Activated naive CD8-positive, alpha-beta T cell treated with anti-CD3 and anti-CD28 coated beads, Interleukin-2, amount 50 U/mL, for 24 hours (primary cell): ENCODE data around the gene BTBD9.
A peak's percentile ranks its signal among the peaks of the same experiment; 100 is the strongest.

Source experiments
- ATAC-seq: fragments of 150-1000 bp; cut with Tn5 transposase; one replicate; pipeline ENCODE4 v1.10.0; 2021
- DNase-seq: peaks from one replicate; pipeline ENCODE4 v3.0.0; 2021
- H3K27ac Mint-ChIP-seq: one replicate; pipeline ENCODE4 v1.8.0; 2021; ENCODE audit warnings: mild to moderate bottlenecking, mixed read lengths
- H3K27me3 Mint-ChIP-seq: one replicate; pipeline ENCODE4 v1.8.0; 2021; ENCODE audit warnings: mixed read lengths
- H3K36me3 Mint-ChIP-seq: one replicate; pipeline ENCODE4 v1.8.0; 2021; ENCODE audit warnings: low read depth, mixed read lengths
- H3K4me1 Mint-ChIP-seq: one replicate; pipeline ENCODE4 v1.8.0; 2021; ENCODE audit warnings: mixed read lengths
- H3K4me3 Mint-ChIP-seq: one replicate; pipeline ENCODE4 v1.8.0; 2021; ENCODE audit warnings: mild to moderate bottlenecking, moderate library complexity, mixed read lengths
- H3K9me3 Mint-ChIP-seq: one replicate; pipeline ENCODE4 v1.8.0; 2021; ENCODE audit warnings: mixed read lengths

BTBD9 gene

DNA sequence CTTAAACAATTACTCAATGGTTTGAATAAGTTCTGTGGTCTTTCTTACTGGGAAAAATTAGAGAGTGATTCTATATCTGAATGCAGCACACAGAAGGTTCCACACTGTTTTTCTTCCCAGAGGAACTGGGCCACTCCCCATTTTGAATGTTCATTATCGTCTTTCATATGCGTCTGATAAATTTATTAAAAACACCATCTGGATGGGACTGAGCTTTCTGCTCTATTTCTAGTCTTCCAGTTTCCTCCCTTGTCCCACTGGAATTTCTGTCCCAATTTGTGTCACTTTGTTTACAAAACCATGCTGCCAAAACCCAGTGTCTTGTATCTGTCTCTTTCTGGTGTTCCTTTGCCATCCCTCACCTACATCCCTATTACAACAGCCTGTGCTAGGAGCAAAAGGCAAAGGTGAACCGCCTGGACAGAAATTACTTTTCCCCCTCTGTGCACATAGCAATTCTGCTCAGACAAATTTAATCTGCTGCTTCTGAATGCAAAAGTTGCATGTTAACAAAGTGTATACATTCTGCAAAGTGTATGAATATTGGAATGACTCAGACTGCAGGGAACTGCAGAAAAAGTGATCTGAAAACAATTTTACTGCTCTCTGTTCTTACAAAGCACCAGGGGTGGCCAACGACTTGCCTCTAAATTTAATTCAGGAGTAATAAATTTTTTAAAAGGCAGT is 333.6 kb downstream of the BTBD9 start:
- Mint-ChIP-seq H3K9me3 (peaks cover 10% of the 10 kb centered on the region), H3K27ac (no peak overlapping the region), H3K4me3 (no peak overlapping the region), H3K4me1 (peaks cover 24% of the 10 kb centered on the region), H3K36me3 (peaks cover 5% of the 10 kb centered on the region), H3K27me3 (no peaks in the 10 kb centered on the region)
- no peak for DNase-seq
- no peak for ATAC-seq

DNA sequence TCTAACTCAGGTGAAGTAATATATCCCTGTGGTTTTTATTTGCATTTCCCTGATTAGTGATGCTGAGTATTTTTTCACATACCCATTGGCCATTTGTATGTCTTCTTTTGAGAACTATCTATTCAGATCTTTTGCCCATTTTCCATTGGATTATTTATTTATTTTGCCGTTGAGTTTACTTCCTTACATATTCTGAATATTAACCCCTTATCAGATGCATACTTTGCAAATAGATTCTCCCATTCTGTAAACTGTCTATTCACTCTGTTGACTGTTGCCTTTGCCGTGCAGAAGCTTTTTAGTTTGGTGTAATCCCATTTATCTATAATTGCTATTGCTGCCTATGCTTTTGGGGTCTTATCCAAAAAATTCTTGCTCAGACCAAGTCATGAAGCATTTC is 336.9 kb downstream of the BTBD9 start:
- H3K27ac Mint-ChIP-seq, result no peak overlapping the region
- peaks cover 9% of the 10 kb centered on the region for H3K36me3 Mint-ChIP-seq
- H3K4me3 Mint-ChIP-seq, result no peak overlapping the region
- H3K9me3 Mint-ChIP-seq, result peaks cover 14% of the 10 kb centered on the region
- peaks cover 20% of the 10 kb centered on the region for H3K4me1 Mint-ChIP-seq
- ATAC-seq, result no peak
- no peak for DNase-seq
- H3K27me3 Mint-ChIP-seq, result no peaks in the 10 kb centered on the region

DNA sequence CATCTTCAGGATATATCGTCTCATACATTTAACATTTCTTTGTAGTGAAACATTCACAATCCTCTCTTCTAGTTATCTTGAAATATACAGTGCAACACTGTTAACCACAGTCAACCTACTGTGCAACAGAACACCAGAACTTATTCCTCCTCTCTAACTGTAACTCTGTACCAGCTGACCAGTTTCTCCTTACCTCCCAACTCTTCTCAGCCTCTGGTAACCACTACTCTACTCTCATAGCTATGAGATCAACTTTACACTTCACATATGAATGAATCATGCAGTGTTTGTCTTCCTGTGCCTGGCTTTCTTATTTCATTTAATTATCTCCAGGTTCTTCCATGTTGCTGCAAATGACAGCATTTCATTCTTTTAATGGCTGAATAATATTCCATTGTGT is 337.6 kb downstream of the BTBD9 start:
- Mint-ChIP-seq H3K27ac (no peak overlapping the region), H3K36me3 (peaks cover 12% of the 10 kb centered on the region)
- ATAC-seq, result no peak

DNA sequence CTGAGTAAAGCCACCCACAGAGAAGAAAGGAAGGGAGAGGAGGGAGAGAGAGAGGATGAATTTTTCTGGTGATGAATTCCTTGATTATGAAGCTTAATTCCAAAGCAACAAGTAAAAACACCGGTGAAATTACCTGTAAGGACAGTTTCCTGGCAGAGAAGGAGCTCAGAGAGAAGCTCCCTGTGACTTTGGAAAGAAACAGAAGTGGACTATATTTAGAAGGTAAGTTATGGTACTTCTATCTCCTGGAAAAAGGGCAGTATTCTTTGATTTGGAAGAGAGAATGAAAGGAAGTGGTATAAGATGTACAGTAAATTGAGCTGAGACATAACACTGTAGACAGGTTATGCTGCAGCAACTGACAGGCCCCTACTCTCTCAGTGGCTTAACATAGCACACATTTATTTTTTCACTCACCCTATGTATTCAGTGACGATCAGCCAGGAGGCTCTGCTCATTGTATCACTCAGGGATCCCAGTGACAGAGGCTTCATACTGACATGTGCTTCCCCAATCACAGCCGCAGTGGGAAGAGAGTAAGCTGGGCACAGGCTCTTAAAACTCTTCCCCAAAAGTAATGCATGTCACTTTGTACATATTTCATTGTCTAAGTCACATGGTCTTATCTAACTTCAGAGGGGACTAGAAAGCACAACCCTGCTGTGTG is 349.5 kb downstream of the BTBD9 start:
- H3K27me3 Mint-ChIP-seq, result no peaks in the 10 kb centered on the region
- H3K9me3 Mint-ChIP-seq, result peaks cover 10% of the 10 kb centered on the region
- peaks cover 23% of the 10 kb centered on the region for H3K36me3 Mint-ChIP-seq
- no peak overlapping the region for H3K27ac Mint-ChIP-seq
- no peak for DNase-seq
- ATAC-seq, result no peak
- H3K4me3 Mint-ChIP-seq, result no peak overlapping the region
- H3K4me1 Mint-ChIP-seq, result peaks cover 2% of the 10 kb centered on the region

More for the DNA sequence above, 337.6 kb downstream of the BTBD9 start:
- Mint-ChIP-seq H3K4me1 (peaks cover 15% of the 10 kb centered on the region), H3K4me3 (no peak overlapping the region), H3K27me3 (no peaks in the 10 kb centered on the region), H3K9me3 (peaks cover 18% of the 10 kb centered on the region)
- DNase-seq, result no peak

DNA sequence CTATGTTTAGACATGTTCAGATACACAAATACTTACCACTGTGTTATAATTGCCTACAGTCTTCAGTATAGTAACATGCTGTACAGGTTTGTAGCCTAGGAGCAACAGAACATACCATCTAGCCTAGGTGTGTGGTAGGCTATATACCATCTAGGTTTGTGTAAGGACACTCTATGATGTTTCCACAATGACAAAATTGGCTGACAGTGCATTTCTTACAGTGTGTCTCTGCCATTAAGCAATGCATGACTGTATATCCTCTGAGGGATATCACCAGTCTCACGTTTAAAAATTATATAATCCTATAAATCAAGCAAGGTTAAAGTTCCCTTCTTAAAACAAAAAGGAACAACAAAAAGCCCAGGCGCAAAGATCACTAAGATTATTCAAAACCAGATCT is 352.2 kb downstream of the BTBD9 start:
- DNase-seq (no peak), ATAC-seq (no peak)
- no peak overlapping the region for H3K27ac Mint-ChIP-seq
- no peaks in the 10 kb centered on the region for H3K27me3 Mint-ChIP-seq
- peaks cover 24% of the 10 kb centered on the region for H3K36me3 Mint-ChIP-seq
- no peaks in the 10 kb centered on the region for H3K9me3 Mint-ChIP-seq
- peaks cover 25% of the 10 kb centered on the region for H3K4me1 Mint-ChIP-seq
- H3K4me3 Mint-ChIP-seq, result no peak overlapping the region

DNA sequence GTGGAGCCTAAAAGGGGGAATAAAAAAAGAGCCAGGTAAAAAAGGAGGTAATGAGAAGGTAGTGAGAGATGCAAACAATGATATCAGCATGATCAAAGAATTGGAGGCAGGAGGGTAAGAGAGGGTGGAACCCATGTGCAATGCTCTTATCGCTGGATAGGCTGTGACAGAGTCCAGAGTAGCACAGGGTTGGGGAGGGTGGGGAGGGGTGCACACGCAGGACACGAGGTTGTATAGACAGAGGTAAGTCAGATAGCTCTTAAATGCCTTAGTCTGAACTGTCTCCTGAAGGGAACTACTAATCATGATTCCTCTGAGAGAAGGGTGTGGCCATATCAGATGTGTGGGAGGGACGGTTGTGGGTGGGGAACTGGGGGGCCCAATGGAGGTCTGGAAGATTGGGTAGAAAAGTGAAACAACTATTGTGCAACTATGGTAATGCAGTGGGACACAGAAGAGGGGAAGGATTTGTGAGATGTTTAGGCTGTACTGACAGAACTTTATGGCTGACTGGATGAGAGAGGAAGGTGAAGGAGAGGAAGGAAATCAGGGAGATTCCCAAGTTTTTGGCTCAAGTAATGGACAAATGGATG is 354.8 kb downstream of the BTBD9 start:
- H3K4me3 Mint-ChIP-seq, result no peak overlapping the region
- no peaks in the 10 kb centered on the region for H3K27me3 Mint-ChIP-seq
- no peak overlapping the region for H3K27ac Mint-ChIP-seq
- DNase-seq (no peak), ATAC-seq (no peak)
- peaks cover 25% of the 10 kb centered on the region for H3K4me1 Mint-ChIP-seq
- peaks cover 24% of the 10 kb centered on the region for H3K36me3 Mint-ChIP-seq
- H3K9me3 Mint-ChIP-seq, result no peaks in the 10 kb centered on the region

DNA sequence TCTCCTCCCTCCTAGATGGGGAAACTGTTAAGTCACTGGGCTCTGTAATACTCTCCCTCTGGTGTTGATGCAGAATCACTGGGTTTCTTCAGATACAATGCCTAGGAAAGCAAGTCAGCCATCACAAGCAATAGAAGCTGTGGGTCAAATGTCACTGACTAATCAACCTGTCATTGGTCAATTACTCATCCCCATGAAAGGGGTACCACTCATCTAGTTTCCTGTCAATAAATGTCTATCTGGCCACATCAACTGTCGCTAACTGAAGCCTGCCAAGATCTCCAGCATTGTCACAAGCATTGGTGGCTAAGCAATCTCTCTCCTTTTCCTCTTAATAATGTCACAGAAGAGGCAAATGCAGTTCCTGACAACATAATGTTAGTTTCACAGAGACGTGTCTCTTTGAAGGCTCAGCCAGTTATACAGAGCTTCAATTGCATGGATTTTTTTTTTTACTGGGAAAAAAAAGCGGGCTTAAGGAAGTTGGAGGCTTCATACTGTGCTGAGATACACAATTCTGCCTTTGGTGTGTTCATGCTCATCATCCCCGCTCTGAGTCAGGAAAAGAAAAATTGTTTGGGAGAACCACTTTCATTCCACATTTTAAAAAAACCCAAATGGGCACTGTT is 355.9 kb downstream of the BTBD9 start:
- peak; percentile 96 for ATAC-seq
- Mint-ChIP-seq H3K4me3 (no peak overlapping the region), H3K9me3 (no peaks in the 10 kb centered on the region), H3K4me1 (peaks cover 25% of the 10 kb centered on the region), H3K27me3 (no peaks in the 10 kb centered on the region), H3K27ac (peak overlapping the region; percentile 52), H3K36me3 (peaks cover 26% of the 10 kb centered on the region)
- DNase-seq, result no peak

DNA sequence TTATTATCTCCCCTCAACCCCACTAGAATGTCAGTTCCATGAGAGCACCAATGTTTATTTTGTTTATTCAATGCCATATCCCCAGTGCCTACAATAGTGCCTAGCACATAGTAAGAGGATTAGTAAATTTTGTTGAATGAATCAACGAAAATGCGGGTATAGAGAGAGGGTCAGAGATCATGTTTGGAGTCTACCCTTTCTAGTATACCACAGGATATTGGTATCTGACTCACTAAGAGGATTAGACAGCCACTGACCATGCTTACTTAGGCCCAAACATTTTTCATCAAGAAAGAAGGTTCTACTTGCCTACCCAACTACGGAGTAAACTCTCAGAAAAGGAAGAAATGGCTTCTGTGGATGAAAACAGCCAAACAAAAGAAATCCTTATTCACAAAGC is 356.8 kb downstream of the BTBD9 start:
- DNase-seq, result no peak
- Mint-ChIP-seq H3K9me3 (no peaks in the 10 kb centered on the region), H3K27ac (no peak overlapping the region)

DNA sequence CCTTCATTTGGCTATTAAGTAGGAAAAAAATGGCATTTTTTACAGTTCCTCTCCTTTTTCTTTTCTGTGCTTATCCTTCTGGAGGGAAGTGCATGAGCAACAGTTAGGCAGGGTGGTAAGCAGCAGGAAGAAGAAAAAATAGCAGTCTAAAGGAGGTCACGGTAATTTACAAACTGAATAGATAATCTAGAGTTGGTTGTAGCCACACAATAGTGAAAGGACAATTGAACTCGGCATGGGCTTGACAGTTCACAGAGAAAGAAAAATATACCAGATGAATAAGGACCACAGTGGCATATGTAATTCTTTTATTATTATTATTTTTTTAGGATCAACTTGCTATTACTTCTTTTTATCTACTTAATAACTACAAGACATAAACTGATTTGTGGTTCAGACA is 358.6 kb downstream of the BTBD9 start:
- no peak overlapping the region for H3K27ac Mint-ChIP-seq

More for the DNA sequence above, 356.8 kb downstream of the BTBD9 start:
- Mint-ChIP-seq H3K27me3 (no peaks in the 10 kb centered on the region), H3K36me3 (peaks cover 24% of the 10 kb centered on the region), H3K4me1 (peaks cover 25% of the 10 kb centered on the region), H3K4me3 (no peak overlapping the region)
- no peak for ATAC-seq

DNA sequence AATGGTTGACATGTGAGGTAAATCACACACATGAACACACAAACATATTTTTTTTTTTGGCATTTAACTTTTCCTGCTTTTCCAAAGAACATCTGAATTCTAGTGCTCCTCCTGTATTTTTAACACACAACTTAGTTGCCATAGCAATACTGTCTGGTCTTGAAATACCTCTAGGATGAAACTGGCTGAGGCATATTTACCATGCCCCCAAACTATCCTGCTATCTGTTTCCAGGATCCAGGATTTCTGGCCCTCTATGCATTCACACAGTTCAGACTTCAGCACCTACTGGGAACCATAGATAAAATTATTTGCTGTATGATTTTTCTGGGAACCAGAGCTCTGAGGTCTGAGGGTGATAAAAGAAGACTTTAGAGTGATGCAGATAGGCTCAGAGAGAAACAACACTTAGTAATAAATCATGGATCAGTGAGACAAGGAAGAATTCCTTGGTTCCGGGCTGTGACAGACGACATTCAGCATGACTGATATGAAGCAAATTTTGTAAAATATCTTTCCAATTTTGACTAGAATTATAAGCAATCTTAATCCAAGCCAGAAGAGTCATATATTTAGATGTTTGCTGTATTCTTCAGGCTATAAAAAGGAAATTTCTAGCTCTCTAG is 359.7 kb downstream of the BTBD9 start:
- ATAC-seq (no peak), DNase-seq (no peak)
- no peaks in the 10 kb centered on the region for H3K27me3 Mint-ChIP-seq
- no peak overlapping the region for H3K27ac Mint-ChIP-seq
- no peak overlapping the region for H3K4me3 Mint-ChIP-seq
- peaks cover 22% of the 10 kb centered on the region for H3K4me1 Mint-ChIP-seq
- no peaks in the 10 kb centered on the region for H3K9me3 Mint-ChIP-seq
- H3K36me3 Mint-ChIP-seq, result peaks cover 22% of the 10 kb centered on the region

More for the DNA sequence above, 358.6 kb downstream of the BTBD9 start:
- no peak overlapping the region for H3K4me3 Mint-ChIP-seq
- no peak for DNase-seq
- no peaks in the 10 kb centered on the region for H3K9me3 Mint-ChIP-seq
- H3K27me3 Mint-ChIP-seq, result no peaks in the 10 kb centered on the region
- peaks cover 24% of the 10 kb centered on the region for H3K36me3 Mint-ChIP-seq
- ATAC-seq, result no peak
- peaks cover 25% of the 10 kb centered on the region for H3K4me1 Mint-ChIP-seq

DNA sequence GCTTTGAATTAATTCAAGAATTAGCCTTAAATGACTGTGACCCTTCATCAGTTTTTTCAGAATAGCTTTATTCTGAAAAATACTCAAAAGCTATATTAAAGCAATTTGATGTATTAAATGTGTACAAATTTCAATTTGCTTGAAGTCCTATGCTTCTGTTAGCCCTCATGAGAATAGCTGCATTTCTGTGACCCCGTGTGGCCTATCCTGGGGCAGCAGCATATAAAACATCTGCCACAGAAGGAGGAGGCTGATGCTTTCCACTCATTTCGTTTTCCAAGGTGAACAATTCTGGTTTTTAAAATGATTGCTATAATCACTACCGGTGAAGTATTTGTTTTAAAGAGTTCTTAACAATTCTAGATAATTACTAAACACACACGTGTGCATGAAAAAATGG is 360.3 kb downstream of the BTBD9 start:
- no peak for DNase-seq

DNA sequence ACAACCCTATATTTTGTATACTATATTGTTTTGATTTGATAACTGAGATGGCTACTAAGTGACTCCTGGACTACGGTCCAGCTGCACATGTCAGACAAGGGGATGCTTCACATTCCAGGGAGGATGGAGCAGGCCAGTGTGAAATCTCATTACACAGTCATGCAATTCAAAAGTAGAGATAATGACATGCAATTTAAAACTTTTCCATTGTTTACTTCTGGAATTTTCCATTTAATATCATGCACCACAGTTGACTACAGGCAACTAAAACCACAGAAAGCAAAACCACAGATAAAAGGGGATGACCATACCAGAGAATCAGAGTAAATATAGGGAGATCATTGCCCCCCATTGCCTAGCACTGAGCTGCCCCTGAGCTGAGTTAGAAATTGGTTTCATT is 366.4 kb downstream of the BTBD9 start:
- Mint-ChIP-seq H3K27me3 (no peaks in the 10 kb centered on the region), H3K4me3 (no peak overlapping the region), H3K36me3 (peaks cover 10% of the 10 kb centered on the region), H3K27ac (peak overlapping the region; percentile 40), H3K9me3 (no peaks in the 10 kb centered on the region), H3K4me1 (peaks cover 13% of the 10 kb centered on the region)
- DNase-seq, result no peak
- ATAC-seq, result no peak

More for the DNA sequence above, 360.3 kb downstream of the BTBD9 start:
- Mint-ChIP-seq H3K27ac (no peak overlapping the region), H3K27me3 (no peaks in the 10 kb centered on the region), H3K36me3 (peaks cover 19% of the 10 kb centered on the region), H3K4me3 (no peak overlapping the region), H3K4me1 (peaks cover 16% of the 10 kb centered on the region), H3K9me3 (no peaks in the 10 kb centered on the region)
- no peak for ATAC-seq

DNA sequence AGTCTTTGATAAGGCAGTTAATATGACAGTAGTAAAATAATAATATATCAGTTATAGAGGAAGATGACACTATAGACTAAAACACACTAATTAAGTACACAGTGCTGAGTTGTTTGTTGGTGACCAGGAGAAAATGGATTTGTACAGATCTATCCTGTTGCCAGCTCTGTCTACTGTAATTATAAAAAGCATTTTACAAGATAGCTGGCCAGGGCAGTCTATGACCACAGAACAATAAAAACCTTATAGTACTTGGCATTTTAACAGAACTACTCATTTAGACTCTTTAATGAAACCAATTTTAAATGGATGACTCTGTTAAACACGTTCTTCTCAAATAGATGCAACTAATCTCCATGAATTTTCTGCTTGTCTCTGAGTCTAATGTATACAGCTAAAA is 367.5 kb downstream of the BTBD9 start:
- Mint-ChIP-seq H3K4me1 (peaks cover 13% of the 10 kb centered on the region), H3K36me3 (peaks cover 7% of the 10 kb centered on the region), H3K27me3 (no peaks in the 10 kb centered on the region), H3K4me3 (no peak overlapping the region), H3K9me3 (no peaks in the 10 kb centered on the region), H3K27ac (no peak overlapping the region)
- ATAC-seq, result no peak
- no peak for DNase-seq

DNA sequence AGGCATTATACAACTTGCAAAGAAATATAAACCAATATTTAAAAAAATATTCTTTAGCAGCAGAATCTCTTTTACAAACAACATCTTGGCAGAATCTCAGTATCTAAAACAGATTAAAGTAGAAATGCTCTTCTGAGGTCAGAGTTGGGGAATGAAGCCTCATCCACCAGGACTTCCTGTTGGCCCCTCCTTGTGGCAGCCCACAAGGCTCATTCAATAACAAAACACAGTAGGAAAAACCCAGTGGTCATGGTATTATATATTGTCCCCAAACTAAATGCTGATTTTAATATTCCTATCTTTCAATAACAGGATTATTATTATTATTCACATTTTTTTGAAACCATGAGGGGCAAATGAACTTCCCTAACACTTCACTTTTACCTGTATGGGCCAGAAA is 368.6 kb downstream of the BTBD9 start:
- no peak overlapping the region for H3K4me3 Mint-ChIP-seq
- H3K27me3 Mint-ChIP-seq, result no peaks in the 10 kb centered on the region
- no peaks in the 10 kb centered on the region for H3K9me3 Mint-ChIP-seq
- no peak overlapping the region for H3K27ac Mint-ChIP-seq
- no peaks in the 10 kb centered on the region for H3K36me3 Mint-ChIP-seq
- ATAC-seq (no peak), DNase-seq (no peak)
- H3K4me1 Mint-ChIP-seq, result peaks cover 13% of the 10 kb centered on the region
